Keratinocyte (primary cell): Measurements from ENCODE around the gene CFAP54. TPM values are rescaled to one million over a fixed set of nuclear protein-coding genes. Genes with fewer than 3 reads are reported as not detected.

ENCODE experiments used
- DNase-seq: peaks from one replicate; pipeline ENCODE4 v3.0.0-alpha.2; 2011; ENCODE audit warnings: low read depth, missing footprints, low spot score
- FAIRE-seq: peaks from 2 replicates; lab custom pipeline; 2011; peaks lifted over from hg19 to GRCh38; lab: Jason Lieb, UNC
- H2AFZ ChIP-seq: 2 replicates; pipeline ENCODE4 v1.6.0; 2012; ENCODE audit warnings: low read length, control low read depth, inconsistent platforms; ENCODE audit not compliant: control insufficient read depth
- H3K27ac ChIP-seq: 2 replicates; pipeline ENCODE4 v1.5.1; 2011; ENCODE audit warnings: low read length; ENCODE audit not compliant: control insufficient read depth, insufficient read depth
- H3K27me3 ChIP-seq: 3 replicates; pipeline ENCODE4 v1.6.0; 2011; ENCODE audit warnings: low read length; ENCODE audit not compliant: control insufficient read depth, insufficient read depth; ENCODE audit errors: extremely low read depth
- H3K36me3 ChIP-seq, 2 experiments: 2 replicates in 1 of 2; 3 replicates in 1 of 2; pipeline ENCODE4 v1.5.1; 2011; ENCODE audit warnings: low read length in 2 of 2, mild to moderate bottlenecking in 1 of 2; ENCODE audit not compliant: control insufficient read depth in 2 of 2, insufficient read depth in 2 of 2; ENCODE audit errors: extremely low read depth in 1 of 2
- H3K4me1 ChIP-seq: 3 replicates; pipeline ENCODE4 v1.5.1; 2011; ENCODE audit warnings: low read length; ENCODE audit not compliant: control insufficient read depth, insufficient read depth; ENCODE audit errors: extremely low read depth
- H3K4me2 ChIP-seq: 3 replicates; pipeline ENCODE4 v1.6.0; 2011; ENCODE audit warnings: low read depth, low read length; ENCODE audit not compliant: control insufficient read depth, insufficient read depth; ENCODE audit errors: extremely low read depth
- H3K4me3 ChIP-seq, 3 experiments: fragments of 200-600 bp in 1 of 3; sonication (generic) in 1 of 3; 2 replicates in 2 of 3; 3 replicates in 1 of 3; pipeline ENCODE4 v1.5.1; 2011 to 2016; ENCODE audit warnings: low read length in 3 of 3, mild to moderate bottlenecking in 3 of 3, control low read depth in 2 of 3, inconsistent platforms in 1 of 3, low read depth in 1 of 3, mixed read lengths in 1 of 3, mixed run types in 1 of 3, moderate library complexity in 1 of 3; ENCODE audit not compliant: control insufficient read depth in 2 of 3, insufficient read depth in 2 of 3; ENCODE audit errors: extremely low read depth in 1 of 3
- H3K79me2 ChIP-seq: 2 replicates; pipeline ENCODE4 v1.6.0; 2012; ENCODE audit warnings: low read length; ENCODE audit not compliant: control insufficient read depth, insufficient read depth
- H3K9ac ChIP-seq: 3 replicates; pipeline ENCODE4 v1.6.0; 2011; ENCODE audit warnings: low read length; ENCODE audit not compliant: control insufficient read depth, insufficient read depth; ENCODE audit errors: extremely low read depth
- H3K9me1 ChIP-seq: 3 replicates; pipeline ENCODE4 v1.6.0; 2011; ENCODE audit warnings: low read length; ENCODE audit not compliant: control insufficient read depth, insufficient read depth; ENCODE audit errors: extremely low read depth
- H3K9me3 ChIP-seq: 2 replicates; pipeline ENCODE4 v1.5.1; 2012; ENCODE audit warnings: low read depth, low read length; ENCODE audit not compliant: control insufficient read depth
- H4K20me1 ChIP-seq: 3 replicates; pipeline ENCODE4 v1.6.0; 2011; ENCODE audit warnings: low read length; ENCODE audit not compliant: control insufficient read depth, insufficient read depth; ENCODE audit errors: extremely low read depth
- EZH2 ChIP-seq: IDR thresholded peaks from one replicate; pipeline ENCODE4 v1.6.1; 2012; ENCODE audit warnings: inconsistent platforms, mild to moderate bottlenecking, low read length, moderate library complexity
- dilution Hi-C: fragments of 300-500 bp; cut with MboI; formaldehyde crosslinking; loops from one replicate; pipeline ENCODE4 v1.7.0; 2020; ENCODE audit warnings: low sequenced_read_pairs; ENCODE audit not compliant: extremely low pct_ligation_motif_present
- polyA plus RNA-seq, 5 experiments: library from polyadenylated mRNA; depleted of rRNA in 3 of 5; stranded (reverse) in 3 of 5; stranded (forward) in 1 of 5; unstranded in 1 of 5; fragments of >200 nt; gene quantifications; 1 replicate in 1 of 5; 2 replicates in 3 of 5; 3 replicates in 1 of 5; pipeline versions ENCODE4 v1.2.1 to v1.2.3, GENCODE V29; 2011 to 2012; ENCODE audit warnings: missing spikeins in 2 of 5, low read depth in 1 of 5, low replicate concordance in 1 of 5
- TF ChIP-seq, protein P1 (sequence below), 3 experiments: IDR thresholded peaks in 1 of 3; conservative IDR thresholded peaks in 1 of 3; optimal IDR thresholded peaks in 1 of 3; 2 replicates in 2 of 3; 3 replicates in 1 of 3; pipeline versions ENCODE3 to v1.5.1; 2011; ENCODE audit warnings: low read length in 3 of 3, mild to moderate bottlenecking in 3 of 3, moderate library complexity in 2 of 3, control low read depth in 1 of 3, inconsistent platforms in 1 of 3; ENCODE audit not compliant: insufficient read depth in 2 of 3; ENCODE audit errors: extremely low read depth in 1 of 3

CFAP54 gene
- polyA plus RNA-seq, 1 donor (not counting 4 experiments of a cell fraction or from before 2014, with no cell fraction given) = 1.2 TPM

DNA sequence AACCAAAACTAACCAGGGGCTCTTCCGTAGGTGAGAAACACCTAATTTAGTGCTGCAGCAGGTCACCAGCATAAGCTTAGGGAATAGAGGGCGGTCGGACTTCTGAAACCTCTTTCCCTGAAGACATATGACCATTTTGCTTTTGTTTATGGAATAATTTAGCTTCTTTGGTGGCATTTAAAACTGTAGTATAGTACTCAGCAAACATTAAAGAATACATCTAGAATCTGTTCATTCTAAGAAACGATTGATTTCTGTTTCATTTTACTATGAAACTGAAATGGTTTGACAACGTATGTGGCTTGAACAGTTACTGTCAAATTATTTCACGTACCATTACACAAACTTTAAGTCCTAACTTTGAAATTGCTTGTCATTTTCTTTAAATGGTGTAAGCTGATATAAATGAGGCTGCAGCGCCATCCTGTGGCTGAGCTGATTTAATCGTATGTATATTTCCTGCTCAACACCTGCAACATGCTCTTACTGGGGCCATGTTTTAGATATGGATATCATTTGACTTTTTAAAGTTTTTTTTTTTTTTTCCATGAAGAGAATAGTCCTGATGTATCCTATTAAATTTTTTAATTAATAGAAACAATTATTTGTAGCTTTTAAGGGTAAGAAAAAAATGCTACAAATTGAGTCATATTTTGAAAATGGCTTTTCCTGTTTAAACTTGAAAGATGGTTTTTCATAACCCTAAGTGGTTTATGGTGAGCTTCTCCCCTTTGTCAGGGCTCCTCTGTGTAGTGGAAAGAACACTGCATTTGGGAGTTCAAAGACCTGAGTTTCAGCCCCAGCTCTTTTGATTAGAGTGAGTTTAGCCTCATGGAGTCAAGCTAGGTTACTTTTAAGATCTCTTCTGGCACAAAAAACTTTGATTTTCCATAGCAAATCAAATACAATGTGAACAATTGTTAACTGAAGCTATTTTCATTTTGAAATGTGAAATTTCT, 27.4 kb downstream of the CFAP54 start:
- Histone ChIP-seq H3K79me2 (no peaks in the 10 kb centered on the region), H3K36me3 (no peaks in the 10 kb centered on the region), H3K4me2 (no peak overlapping the region), H3K4me1 (peaks cover 8% of the 10 kb centered on the region), H3K9me3 (no peaks in the 10 kb centered on the region), H3K27ac (no peak overlapping the region), H4K20me1 (no peaks in the 10 kb centered on the region), H2AFZ (no peak overlapping the region), H3K4me3 (no peak overlapping the region), H3K27me3 (no peaks in the 10 kb centered on the region), H3K9ac (no peak overlapping the region), H3K9me1 (no peaks in the 10 kb centered on the region)
- peak; percentile 95 for FAIRE-seq
- dilution Hi-C loops = no loop called here
- no peak for TF ChIP-seq EZH2
- TF ChIP-seq, protein P1, sequence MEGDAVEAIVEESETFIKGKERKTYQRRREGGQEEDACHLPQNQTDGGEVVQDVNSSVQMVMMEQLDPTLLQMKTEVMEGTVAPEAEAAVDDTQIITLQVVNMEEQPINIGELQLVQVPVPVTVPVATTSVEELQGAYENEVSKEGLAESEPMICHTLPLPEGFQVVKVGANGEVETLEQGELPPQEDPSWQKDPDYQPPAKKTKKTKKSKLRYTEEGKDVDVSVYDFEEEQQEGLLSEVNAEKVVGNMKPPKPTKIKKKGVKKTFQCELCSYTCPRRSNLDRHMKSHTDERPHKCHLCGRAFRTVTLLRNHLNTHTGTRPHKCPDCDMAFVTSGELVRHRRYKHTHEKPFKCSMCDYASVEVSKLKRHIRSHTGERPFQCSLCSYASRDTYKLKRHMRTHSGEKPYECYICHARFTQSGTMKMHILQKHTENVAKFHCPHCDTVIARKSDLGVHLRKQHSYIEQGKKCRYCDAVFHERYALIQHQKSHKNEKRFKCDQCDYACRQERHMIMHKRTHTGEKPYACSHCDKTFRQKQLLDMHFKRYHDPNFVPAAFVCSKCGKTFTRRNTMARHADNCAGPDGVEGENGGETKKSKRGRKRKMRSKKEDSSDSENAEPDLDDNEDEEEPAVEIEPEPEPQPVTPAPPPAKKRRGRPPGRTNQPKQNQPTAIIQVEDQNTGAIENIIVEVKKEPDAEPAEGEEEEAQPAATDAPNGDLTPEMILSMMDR (optimal IDR thresholded peaks at IDR 0.05 in 1 of 3, IDR thresholded peaks at IDR 0.05 in 1 of 3, conservative IDR thresholded peaks at IDR 0.05 in 1 of 3; ENCODE audit: extremely low read depth in 1 of 3, insufficient read depth in 2 of 3, low read length in 3 of 3) = peak; percentile 34 to 68 (median 57)
- DNase-seq = peak; percentile 28

DNA sequence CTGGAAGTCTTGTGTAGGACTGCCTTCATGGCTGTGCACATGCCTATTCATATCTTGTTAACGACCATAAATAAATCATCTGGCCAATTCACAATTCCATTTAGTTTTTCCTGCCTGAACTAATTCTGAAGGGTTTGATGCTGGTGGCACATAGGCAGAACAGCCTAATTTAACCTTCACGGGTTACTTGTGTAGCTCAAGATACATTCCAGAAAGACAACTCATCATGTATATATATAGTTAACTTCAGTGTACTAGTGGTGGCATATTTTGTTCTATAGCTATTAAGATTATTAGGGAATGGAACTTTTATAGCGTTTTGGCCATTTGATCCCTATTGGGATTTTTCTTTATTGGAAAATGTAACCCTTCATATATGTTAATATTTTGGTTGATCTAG, 31.4 kb downstream of the CFAP54 start:
- no peaks in the 10 kb centered on the region for H3K27me3 ChIP-seq
- H3K9me3 ChIP-seq = no peaks in the 10 kb centered on the region
- H3K4me2 ChIP-seq = no peak overlapping the region
- H3K4me1 ChIP-seq = peaks cover 8% of the 10 kb centered on the region
- no peak for TF ChIP-seq EZH2
- TF ChIP-seq, protein P1 (optimal IDR thresholded peaks at IDR 0.05 in 1 of 3, IDR thresholded peaks at IDR 0.05 in 1 of 3, conservative IDR thresholded peaks at IDR 0.05 in 1 of 3; ENCODE audit: extremely low read depth in 1 of 3, insufficient read depth in 2 of 3, low read length in 3 of 3) = no peak
- no peak overlapping the region for H2AFZ ChIP-seq
- no peaks in the 10 kb centered on the region for H3K36me3 ChIP-seq
- no peaks in the 10 kb centered on the region for H3K9me1 ChIP-seq
- no peaks in the 10 kb centered on the region for H3K79me2 ChIP-seq
- FAIRE-seq (no peak), DNase-seq (no peak)
- no peak overlapping the region for H3K9ac ChIP-seq
- no peaks in the 10 kb centered on the region for H4K20me1 ChIP-seq
- no peak overlapping the region for H3K4me3 ChIP-seq
- no peak overlapping the region for H3K27ac ChIP-seq
- dilution Hi-C loops = no loop called here
